GM21576 (cell line): Measurements from ENCODE around the gene SSTR3.

Experiments used
- ATAC-seq: cut with Tn5 transposase; IDR thresholded peaks from one replicate; pipeline ENCODE4 v1.9.1; 2021; ENCODE audit warnings: mild to moderate bottlenecking, moderate library complexity; ENCODE audit not compliant: unreplicated experiment

Gene SSTR3

DNA sequence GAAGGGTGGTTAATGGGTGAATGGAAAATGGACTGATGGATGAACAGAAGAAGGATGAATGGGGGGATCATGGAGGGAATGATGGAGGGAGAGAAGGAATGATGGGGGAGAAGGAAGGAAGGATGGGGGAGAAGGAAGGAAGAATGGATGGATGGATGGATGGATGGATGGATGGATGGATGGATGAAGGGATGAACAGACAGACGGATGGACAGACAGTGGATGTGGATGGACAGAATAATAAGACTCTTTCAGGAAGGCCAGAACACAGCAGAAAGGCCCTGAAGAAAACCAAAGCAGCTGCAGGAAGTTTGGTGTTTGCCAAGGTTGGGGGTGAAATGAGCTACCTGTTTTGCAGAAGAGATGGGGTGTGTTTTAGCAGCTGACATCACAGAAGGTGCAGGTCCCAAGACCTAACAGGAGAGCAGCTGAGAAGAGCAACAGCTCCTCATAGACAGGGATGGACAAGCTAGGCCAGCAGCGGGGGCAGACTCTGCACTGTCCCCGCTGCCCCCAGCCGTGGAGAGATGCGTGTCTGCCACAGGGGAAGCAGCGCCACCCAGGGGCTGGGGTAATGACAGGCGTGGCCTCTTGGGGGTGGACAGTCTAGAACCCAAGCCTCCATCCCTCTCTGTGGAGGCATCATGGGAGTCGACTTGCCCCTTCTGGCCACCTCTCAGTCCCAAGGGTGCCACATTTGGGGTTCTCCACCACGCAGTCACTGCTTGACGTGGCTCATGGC lies 42.2 kb downstream of the SSTR3 start:
- no peak for ATAC-seq

DNA sequence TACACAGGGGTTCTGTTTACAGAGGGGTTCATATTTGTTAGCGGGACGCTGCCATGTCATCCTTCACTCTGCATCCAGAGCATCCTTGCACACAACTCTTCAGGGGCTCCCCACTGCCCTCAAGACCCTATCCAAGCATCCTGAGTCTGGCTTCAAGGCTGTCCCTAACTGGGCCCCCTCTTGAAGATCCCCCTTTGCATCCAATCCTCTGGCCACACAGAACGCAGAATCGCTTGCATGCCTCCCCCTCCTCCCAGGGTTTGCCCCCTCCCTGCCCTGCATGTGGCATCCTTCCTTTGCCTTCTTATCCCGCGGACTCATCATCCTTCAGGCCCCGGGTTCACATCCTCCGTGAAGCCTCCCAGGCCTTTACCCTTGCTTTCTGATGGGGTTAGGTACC lies 42.9 kb downstream of the SSTR3 start:
- ATAC-seq, result no peak

DNA sequence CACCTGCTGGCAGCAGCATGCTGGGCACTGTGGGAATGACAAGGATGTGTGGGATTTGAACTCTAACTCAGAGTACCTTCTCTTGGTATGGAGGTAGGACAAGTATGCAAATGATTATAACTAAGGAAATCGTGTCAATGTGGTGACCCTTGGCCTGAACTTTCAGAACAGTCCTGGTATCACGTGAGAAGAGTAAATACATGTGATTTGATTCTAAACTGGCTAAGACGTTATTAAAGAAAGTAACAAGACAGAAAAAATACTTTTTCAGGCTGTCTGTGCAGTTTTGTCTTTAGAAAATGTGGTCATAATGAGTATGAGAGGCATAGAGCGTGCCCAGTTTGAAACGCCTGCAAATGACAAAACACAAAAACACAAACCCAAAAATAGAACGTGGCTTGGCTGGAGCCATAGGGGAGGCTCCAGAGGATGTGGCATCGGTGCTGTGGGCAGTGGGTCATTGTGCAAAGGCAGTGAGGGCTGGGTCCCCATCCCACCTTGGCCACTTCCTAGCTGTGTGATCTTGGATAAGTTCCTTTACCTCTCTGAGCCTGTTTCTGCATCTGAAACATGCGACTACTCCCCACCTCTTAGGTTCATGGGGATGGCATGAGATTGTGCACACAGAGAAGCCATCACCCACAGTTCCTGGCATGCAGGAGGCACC lies 44.2 kb downstream of the SSTR3 start:
- ATAC-seq, result no peak

DNA sequence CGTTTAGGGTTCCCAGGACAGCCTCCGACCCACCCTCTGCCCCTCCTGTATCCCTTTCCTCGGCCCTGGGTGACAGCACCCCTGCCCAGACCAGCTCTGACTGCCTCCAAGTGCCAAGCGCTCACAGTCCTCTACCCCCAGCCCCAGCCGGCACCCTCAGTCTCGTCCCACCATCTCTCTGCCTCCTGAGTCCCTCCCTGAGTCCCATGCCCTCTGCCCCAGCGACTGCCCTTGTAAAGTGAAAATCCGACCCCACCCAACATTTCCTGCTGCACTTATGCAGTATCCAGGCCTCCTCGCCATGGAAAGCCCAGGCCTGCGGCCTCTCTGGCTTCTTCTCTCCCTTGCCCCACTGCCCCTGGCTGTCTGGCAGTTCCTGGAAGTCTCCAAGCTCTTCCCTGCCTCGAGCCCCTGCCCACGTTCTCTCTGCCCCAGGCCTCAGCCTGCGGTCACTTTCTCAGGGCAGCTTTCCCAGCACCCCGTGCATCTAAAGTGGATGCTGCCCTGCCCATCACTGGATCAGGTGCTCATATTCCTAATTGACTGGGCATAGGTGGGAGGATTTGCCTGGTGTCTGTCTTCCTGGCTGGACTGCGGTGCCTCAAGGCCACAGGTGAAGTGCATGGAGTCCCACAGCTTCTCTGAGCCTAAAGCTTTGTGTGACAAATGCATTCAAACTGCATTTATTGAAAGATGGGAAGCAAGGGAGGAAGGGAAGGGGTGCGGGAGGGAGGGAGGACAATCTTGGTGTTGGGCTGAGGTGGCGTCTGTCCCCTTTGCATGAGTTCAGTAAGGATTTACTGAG lies 44.9 kb downstream of the SSTR3 start:
- no peak for ATAC-seq

DNA sequence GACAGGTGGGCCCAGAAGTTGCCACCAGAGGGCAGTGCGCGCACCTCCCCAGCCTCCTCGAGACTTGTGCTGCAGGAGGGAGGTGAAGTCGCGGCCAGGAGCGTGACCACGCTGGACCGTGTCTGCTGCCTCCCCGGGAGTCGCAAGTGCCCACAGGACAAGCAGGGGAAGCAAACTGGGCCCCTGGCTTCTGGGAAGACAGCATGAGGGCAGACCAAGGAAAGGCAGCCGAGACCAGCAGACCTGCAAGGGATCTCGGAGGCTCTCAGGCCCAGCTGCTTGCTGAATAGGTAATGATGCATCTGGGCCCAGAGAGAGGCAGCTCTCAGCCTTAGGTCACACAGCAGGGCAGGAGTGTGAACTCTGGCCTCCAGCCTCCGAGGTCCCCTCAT lies 45.6 kb downstream of the SSTR3 start:
- no peak for ATAC-seq

DNA sequence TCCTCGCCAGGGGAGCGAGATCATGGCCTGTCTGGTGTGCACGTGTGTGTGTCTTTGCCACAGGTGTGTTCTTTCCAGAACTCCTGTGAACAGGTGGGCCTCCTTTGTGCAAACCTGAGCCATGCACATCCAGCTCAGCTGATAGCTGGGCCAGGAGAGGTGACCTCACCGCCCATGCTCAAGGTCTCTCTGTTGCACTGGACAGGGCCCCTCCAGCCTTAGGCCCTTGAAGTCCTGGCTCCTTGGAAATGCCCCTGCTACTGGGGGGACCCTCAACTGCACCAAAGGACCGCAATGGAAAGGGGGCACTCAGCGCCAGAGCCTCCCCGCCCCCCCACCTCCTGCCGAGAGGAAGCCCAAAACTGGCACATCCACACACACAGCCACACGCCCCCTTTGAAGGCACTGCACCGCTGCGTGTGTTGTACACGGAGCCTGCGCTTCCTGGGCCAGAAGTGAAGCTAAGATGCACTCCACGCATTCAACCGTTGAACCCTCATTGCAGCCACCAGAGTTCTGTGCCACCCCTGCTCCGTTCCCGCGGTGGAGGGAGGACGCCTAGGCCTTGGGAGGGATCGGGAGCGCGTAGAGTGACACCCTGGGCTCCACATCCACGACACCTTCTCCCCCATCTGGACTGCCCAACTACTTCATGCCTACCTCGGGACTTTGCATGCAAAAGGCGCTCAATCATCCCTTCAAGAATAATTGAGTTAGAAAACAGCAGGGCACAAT lies 46.2 kb downstream of the SSTR3 start:
- no peak for ATAC-seq

DNA sequence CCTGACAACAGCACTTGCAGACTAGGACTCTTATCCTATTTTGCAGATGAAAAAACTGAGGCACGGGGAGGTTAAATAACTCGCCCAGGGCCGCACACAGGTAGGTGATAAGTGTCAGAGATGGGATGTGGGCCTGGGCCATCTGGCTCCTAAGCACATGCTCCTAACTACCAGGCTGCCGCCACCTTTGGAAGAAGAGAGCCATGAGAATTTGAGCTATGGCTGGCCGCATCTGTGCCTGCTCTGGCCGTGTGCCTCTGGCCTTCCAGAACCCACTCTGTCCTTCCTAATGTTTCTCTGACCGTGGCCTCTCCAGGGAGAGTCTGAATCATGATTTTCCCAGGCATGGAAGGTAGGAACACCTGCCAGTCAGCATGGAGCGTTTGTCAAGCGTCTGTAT lies 47.2 kb downstream of the SSTR3 start:
- no peak for ATAC-seq

DNA sequence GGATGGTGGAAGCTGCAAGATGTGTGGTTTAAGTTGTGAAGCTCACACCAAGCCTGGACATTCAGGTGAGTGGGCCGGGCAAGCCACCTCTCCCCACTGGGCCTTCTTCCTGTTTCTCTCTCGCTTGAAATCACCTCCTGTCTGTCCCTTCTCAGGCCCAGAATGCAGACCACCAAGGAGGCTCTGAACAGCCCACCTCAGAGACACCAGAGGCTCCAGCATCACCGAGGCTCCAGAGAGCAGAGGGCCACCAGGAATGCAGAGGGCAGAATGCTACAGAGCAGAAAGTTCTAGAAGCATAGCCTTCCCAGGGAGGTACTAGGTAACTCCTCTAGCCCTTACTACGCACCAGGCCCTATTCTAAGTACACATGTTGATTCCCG lies 47.8 kb downstream of the SSTR3 start:
- no peak for ATAC-seq

DNA sequence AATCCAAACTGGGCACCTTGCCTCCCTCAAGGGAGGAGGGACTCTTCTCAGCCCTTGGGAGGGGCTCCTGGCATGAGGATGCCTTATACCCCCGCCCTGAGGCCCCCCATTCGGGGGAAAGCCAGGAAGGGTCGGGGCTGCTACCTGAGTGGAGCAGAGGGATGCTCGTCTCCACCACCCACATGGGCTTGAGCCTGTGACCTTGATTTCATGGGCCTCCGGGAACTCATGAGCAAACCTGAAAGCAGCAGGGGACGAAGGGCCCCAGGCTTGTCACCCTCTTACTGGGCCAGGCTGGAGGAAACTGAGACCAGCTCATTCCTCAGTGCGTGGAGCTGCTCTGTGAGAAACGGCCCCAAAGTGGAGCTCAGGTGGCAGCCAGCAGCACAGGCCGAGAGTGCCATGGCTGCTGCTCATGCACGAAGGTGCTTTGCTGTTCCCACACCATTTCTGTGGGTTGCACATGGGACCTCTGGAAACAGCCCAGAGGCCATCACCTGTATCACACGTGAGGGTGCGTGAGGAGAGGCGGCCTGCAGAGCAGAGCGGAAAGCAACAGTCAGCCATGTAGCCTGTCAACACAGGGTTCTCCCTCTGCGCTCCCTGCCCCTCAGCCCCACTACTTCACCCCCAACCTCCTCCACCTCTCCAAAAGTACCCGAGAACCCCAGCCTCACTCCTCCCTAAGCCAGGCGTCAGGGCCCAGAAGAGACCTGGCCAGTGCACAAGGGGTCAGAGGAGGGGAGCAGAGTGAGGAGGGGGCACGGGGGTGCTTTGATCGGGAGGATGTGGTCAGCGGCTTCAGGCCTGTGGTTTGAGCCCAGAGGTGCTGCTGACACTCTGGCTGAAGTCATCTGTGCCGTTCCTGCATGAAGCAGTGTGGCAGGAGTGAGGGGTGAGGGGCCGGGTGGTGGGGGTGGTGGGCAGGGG lies 48.4 kb downstream of the SSTR3 start:
- peak; percentile 37 for ATAC-seq

DNA sequence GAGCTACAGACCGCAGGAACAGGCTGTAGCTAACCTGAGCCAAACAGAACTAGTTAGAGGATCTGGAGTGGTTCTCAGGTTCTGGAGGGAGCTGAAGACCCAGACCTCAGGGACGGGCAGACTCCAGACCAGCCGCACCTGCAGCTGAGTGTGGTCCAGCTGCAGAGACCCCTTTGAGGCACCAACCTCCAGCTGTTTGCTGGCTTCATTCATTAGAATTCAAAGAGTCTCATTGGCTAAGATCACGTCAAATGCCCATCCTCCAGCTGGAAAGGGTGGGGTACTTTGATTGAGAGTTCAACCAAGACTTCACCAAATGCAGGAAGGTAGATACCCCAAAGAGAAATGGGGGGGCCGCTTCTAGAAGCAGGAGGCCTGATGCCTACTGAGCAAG lies 49.2 kb downstream of the SSTR3 start:
- ATAC-seq, result no peak

DNA sequence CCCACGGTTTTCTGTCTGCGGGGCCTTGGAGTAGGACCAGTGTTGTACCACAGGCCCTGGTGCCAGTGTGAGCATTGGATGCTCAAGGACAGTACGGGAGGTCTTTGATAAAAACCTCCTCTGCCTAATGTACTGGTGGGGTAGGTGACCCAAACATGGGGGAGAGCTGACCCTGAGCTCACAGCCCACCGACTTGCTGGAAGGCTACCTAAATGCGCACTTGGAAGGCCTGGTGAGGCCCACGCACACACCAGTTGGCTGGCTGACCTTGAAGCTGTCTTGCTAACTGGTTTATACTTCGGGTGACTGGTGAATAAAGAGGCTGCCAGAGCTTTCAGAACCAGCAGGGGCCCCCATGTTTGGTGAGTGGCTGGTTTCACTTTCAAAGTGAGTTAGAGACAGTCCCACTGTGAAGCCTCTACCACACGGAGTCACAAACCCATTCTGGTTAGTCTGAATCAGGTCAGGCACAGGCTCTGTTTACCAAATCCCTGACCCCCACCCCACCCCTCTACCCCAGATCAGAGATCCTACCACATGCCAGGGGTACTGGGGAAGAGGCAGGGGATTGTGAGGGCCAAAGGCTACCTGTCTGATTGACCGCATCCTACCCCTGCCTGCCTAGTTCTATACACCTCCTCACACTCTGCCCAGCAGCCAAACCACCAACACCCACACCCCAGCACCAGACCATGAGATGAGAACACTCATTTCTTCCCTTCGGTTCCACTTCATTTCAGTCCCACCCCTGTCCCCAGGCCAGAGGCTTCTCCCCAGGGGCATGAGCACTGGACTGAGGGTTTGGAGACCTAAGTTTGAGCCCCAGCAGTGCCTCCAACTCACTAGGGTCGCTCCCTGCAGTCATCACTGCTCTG lies 49.8 kb downstream of the SSTR3 start:
- peak; percentile 43 for ATAC-seq

DNA sequence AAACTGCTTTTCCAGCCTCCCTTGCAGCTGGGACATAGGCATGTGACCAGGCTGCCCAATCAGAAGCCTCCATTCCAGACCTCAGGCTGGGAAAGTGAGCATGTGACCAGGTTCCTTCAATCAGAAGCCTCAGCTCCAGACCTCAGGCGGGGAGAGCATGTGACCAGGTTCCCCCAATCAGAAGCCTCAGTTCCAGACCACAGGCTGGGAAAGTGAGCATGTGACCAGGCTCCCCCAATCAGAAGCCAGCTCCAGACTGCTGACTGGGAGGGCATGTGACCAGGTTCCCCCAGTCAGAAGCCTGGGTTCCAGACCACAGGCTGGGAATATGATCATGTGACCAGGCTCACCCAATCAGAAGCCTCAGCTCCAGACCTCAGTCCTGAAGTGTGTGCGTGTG lies 50.8 kb downstream of the SSTR3 start:
- ATAC-seq, result no peak

DNA sequence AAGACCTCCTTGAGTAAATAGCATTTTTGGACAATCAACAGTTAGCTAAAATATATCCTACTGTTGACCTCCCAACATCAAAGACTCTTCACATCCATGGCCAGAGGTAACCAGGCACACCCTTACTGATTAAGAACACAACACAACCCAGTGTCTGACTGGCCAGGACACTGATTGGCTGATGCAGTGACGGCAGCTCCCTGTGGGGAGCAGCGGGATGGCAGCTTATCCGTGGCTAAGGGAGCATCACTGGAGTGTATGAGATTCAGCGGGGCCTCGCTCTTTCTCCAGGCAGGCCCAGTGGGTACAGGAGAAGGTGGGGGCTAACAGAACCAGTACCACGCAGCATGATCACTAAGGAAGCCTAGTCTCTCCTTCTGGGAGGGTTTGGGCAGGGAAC lies 52.2 kb downstream of the SSTR3 start:
- no peak for ATAC-seq

DNA sequence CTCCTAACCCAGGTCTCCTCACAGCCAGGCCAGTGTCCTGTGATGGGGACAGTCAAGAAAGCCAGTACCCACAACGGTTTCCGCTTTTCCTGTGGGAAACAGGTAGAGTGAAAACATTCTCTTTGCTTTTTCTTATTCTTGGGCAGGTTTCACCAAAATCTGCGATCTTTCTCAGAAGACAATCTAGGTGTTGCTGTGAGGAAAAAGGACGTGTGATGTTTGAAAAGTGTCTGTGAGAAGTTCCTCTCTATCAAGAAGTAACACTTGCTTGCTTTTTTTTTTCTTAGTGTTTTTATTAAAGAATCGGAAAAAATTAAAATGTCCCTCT lies 53.4 kb downstream of the SSTR3 start:
- ATAC-seq, result no peak

DNA sequence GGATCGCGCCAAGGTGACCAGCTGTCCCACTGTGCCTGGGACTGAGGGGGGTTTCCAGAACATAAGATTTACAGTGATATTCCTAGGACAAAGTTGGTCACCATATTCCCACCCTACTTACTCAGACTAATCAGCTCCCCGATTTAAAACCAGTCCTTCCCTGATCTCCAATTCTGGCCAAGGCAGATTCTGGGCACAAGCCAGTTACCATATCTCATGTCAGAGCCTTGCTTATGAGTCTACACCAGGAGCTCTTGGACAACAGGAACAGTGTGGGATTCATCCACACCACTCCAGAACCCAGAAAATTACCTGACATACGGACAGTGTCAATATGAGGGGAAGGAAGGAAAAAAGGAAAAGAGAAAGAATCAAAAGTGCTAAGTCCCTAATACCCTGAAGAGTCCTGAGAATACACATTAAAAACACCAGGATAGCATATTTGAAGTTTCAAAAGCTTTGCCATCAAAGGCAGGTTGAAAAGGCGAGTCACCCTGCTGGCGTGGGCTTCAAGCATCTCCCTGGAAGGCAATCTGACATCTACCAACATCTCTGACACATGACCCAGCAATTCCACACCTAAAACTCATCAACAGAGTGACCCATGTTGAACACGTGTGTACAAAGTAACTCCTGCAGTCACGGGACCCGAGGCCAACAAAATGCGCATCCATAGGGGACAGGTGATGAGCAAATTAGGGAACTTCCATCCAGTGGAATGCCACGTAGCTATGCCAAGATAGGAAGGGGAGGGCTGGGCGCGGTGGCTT lies 54.6 kb downstream of the SSTR3 start:
- no peak for ATAC-seq

DNA sequence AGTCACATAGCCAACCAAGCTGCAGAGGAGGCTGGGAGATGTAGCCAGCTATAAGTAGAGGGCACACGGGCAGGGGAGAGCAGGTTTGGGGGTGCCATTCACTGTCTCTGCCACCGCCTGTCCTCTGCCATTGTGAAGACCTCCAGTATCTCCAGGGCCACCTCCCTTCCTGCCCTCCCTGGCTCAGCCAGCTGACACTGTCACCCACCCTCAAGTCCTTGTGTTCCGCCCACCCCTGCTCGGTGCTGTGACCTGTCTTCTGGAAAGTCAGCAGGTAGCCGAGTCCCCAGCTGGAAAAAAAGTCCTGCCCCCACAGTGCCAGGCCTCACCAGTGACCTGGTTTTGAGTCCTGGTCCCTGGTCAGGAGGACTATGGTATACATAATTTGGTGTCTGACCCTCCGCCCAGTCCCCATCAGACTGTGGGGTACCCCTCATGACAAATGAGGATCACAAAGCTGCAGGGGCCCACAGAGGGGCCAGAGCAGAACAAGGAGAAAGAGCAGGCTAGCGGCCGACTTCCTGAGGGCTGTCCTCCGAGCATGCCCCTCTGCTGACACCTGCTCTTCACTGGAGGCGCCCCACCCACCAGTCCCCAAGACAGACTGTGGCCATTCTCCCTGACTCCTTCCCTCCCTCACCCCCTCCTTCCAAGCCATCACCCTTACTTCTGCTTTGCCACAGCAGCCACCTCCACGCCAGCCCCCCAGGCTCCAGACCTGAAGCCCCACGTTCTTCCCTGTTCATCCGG lies 55.4 kb downstream of the SSTR3 start:
- ATAC-seq, result no peak

DNA sequence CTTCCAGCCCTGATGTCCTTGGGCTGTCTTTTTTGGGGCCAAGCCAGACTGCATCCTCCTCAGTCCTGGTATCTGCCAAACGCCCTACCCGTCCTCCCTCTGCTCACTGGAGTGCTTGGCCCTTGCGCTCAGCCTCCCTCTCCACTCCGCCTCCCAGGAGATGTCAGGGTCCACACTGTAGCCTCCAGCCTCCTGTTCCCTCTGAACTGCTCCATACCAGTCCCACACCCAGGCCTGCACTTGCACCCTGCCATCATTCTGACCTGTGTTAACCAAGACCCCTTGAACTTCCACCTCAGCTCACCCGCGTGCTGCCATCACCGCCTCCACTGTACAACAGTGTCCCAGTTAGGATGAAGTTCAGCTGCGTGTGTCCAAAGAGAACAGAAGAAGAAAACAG lies 56.3 kb downstream of the SSTR3 start:
- ATAC-seq, result no peak
